ENCODE data around the gene RUNDC3A.

GRCh38 chr17:44310188-44310587, 1.8 kb downstream of the RUNDC3A start:
- TF ChIP-seq POLR2A (IDR thresholded peaks at IDR 0.05; ENCODE audit: control extremely low read depth in 1 of 2, low read depth in 2 of 2, low read length in 2 of 2) = no peak
- no peak for TF ChIP-seq RBBP5 (IDR thresholded peaks at IDR 0.05; ENCODE audit: borderline replicate concordance, low read depth, low read length)
- no peak for TF ChIP-seq RFX5 (IDR thresholded peaks at IDR 0.05; ENCODE audit: borderline replicate concordance, low read depth, low read length)
- TF ChIP-seq CTCF (IDR thresholded peaks at IDR 0.05; ENCODE audit: control extremely low read depth in 1 of 3, insufficient read depth in 1 of 3, low read depth in 1 of 3, low read length in 3 of 3) = no peak
- no peak for TF ChIP-seq ATF3 (IDR thresholded peaks at IDR 0.05; ENCODE audit: insufficient read depth, low read depth, low read length)
- TF ChIP-seq JUN (IDR thresholded peaks at IDR 0.05; ENCODE audit: low read depth, low read length) = no peak
